HG03575 (cell line): ENCODE data around the gene MRAP.
"Not testable (repeated sequence)": the region's sequence is repeated elsewhere in the genome, so short reads cannot be mapped to it uniquely, and the experiment has no call there.

Experiments
- ATAC-seq: cut with Tn5 transposase; IDR thresholded peaks from one replicate; pipeline ENCODE4 v1.9.1; 2021; ENCODE audit not compliant: unreplicated experiment, insufficient number of reproducible peaks, low FRiP score; ENCODE audit errors: extremely low read depth

Gene MRAP

DNA sequence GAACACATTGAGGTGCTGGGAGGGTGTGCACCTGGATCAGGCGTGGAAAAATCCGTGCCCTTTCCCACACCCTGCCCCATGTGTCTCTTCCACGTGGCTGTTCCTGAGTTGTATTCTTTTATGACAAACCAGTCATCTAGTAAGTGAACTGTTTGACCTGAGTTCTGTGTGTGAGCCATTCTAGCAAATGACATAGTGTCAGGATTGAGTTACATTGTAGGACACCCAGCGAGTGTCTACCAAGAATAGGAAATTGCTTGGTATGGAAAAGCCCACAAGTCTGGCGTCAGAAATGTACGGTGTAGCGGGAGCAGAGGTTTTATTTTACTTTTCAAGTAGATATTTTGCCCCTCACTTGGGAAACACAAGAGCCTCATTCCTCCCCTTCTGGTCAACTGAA lies 1.2 kb upstream of the MRAP start:
- ATAC-seq = no peak

DNA sequence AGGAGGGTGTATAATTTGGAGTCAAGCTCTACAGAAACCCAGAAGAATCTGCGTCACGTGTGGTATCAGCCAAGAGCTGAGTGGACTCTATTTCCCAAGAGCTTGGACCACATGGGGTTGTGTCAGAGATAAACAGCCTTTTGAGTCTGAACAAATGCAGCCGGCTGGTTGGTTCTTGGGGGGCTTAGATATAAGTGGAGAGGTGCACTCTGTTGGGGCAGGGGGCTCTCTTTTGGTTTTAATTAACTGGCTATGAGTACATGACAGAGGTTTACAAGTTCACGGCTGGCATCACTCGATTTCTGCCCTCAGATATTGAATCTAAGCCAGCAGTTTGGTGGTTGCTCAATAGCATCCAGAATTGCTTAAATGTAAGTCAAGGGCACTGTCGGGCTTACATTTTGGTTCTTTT lies 501 bp upstream of the MRAP start:
- no peak for ATAC-seq

DNA sequence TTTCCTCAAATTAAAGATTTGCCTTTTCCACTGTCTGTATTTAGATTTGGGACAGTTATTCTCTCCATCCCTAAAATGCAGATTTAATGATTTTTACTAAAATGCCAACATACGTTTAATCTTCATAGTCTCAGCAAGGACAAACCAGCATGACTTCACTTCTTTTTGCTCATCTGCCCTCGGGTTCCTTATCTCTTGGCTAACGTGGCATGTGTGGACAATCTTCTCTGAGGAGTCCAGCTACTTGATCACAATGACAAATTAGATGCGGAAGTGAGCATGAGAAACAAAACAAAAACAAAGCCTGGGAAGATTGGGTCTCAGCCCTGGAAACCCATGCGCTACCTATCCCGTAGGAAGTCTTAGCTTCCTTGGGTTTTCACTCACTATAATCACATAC lies 1.0 kb downstream of the MRAP start:
- no peak for ATAC-seq

DNA sequence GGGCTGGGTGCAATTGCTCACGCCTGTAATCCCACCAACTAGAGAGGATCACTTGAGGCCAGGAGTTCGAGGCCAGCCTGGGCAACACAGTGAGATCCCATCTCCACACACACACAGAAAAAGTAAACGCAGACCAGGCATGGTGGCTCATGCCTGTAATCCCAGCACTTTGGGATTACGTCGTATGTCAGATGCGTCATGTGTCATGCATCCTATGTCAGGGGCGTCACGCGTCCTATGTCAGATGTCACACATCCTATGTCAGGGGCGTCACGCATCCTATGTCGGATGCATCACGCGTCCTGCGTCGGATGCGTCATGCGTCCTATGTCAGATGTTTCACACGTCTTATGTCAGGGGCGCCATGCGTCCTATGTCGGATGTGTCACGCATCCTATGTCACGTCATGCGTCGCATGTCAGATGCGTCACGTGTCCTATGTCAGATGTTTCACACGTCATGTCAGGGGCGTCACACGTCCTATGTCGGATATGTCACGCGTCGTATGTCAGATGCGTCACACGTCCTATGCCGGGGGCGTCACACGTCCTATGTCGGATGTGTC lies 1.5 kb downstream of the MRAP start:
- ATAC-seq = no peak

DNA sequence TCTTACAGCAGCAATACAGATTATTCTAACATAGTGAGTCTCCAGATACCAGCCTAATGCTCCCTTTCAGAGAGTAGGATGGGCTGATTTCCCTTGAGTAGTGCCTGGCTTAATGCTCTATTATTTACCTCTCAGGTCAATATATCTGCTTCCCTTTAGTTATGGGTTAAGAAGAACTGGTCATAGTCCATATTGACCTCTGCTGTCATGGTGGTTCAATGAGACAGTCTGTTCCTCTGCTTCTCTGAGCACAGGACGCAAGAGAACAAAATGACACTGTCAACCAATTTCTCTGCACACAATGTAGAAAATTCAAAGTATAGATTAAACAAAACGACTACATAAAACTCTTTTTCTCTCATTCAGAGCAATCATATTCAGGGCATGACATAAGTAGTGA lies 2.9 kb downstream of the MRAP start:
- ATAC-seq = no peak

DNA sequence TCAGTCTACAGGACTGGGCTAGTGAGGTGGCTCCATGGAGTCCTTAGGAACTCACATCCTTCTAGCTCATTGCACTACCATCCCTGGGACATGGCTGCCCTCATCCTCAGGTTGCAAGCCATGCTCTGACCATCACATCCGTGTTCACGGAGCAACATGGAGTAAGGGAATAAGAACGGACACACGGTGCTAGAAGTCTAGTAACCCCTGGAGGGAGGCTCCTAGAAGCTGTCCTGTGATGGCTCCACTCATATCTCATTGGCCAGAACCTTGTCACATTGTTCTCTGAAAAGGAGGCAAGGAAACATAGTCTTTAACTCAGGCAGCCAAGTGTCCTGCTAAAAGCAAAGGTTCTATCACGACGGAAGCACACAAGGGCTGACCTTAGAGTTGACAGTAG lies 3.9 kb downstream of the MRAP start:
- ATAC-seq = no peak

DNA sequence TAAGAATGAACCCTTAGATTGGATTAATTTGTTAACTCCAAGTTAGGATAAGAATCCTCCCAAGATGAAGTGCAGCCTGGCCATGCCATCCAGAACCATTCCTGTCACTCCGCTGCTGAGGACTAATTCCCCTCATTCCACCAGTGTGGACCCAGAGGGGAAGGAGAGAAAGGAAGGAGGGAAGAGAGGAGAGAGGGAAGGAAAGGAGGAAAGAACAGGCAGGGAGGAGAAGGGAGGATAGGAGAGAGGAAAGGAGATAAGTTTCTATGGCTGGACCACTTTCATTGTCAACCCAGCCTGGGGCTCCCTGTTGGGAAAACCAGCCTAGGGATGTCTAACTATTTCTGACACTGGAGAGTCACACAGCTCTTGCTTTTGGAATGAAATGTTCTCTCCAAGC lies 4.7 kb downstream of the MRAP start:
- ATAC-seq = no peak

DNA sequence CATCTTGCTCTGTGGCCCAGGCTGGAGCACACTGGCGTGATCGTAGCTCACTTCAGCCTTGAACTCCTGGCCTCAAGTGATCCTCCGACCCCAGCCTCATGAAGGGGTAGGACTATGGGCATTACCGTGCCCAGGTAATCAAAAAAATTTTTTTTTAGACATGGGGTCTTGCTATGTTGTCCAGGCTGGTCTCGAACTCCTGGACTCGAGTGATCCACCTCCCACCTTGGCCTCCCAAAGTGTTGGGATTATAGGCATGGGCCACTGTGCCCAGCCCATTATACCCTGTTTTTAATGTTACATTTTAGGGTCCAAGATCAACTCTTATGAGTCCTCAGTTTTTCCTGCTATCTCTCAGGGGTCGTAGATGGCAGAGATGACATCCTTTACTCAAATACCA lies 6.3 kb downstream of the MRAP start:
- no peak for ATAC-seq

DNA sequence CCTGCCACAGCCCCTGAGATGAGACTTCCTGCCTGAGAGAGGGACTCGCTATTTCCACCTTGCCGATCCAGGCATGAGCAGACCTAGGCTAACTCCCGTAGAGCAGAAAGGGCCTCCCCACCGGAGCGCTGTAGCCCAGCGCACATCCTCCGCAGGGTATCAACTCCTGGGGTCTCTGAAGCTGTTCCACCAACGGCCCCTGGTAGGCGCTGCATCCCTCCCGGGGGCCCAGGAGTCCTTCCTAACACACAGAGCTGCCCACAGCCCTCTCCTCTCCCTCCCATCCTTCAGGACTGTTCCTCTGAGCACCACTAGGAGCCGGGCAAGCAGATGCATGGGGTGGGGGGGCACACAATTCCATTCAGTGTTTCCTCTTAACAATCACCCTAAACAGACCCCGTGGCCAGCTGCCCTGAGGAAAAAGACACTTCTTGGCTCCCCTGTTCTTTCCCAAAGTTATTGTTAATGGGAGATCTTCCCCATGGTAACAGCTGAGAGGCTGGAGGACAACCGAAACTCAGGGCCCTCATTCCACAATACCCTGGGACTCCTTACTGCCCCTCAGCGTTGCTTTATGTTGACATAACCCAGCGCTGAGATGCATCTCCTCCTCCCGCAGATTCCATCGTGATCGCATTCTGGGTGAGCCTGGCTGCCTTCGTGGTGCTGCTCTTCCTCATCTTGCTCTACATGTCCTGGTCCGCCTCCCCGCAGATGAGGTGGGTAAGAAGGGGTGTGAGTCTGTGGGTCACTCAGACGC lies 7.5 kb downstream of the MRAP start:
- no peak for ATAC-seq

DNA sequence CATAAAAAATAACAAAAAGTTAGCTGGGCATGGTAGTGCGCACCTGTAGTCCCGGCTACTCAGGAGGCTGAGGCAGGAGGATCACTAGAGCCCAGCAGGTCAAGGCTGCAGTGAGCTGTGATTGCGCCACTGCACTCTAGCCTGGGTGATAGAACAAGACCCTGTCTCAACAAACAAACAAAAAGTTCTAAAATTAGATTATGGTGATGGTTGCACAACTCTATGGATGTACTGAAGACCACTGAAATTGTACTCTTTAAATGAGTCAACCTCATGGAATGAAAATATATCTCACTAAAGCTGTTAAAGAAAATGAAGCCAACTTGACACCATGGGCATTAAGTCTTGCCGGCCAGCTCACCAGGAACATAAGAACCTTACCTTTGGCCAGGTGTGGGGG lies 9.1 kb downstream of the MRAP start:
- no peak for ATAC-seq

DNA sequence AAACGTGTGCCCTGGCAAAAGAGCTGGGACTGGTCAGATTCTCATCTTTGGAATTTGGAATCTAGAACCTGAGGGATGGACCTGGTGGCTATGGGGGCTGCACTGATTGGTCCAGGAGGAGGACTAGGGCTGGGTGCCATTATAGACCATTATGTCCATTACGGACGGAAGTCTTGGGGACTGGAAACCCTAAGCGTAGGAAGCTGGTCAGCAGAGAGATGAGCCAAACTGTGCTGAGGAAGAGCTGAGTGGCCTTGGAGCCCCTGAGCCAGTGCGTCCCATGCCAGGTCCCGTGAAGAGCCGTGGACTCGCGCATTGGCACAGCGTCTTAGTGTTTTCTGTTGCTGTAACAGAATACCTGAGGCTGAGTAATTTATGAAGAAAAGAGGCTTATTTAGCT lies 10.0 kb downstream of the MRAP start:
- ATAC-seq = no peak

DNA sequence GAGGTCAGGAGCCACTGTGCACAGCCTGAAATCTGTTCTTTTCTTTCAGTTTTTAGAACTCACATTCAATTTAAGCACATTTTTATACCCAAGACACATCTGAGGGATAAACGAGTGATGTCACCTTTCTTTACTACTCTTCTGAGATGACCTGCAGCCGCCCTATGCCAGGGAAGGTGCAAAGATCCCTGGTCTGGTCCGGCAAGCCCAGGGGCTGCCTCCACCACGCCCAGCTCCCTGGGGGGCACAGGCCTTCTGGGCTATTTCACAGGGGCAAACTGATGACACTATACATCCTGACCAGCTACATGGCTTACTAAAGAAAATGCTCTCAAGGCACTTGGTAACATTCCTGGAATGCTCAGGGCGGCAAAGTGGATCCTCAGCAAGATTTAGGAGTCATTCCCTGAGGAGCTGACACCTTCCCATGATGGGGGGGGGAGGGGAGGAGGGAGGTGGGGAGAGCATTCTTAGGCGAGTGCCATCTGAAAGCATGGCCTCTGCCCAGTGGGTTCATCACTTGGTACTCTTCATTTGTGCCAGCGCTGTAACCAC lies 11.3 kb downstream of the MRAP start:
- ATAC-seq = no peak

DNA sequence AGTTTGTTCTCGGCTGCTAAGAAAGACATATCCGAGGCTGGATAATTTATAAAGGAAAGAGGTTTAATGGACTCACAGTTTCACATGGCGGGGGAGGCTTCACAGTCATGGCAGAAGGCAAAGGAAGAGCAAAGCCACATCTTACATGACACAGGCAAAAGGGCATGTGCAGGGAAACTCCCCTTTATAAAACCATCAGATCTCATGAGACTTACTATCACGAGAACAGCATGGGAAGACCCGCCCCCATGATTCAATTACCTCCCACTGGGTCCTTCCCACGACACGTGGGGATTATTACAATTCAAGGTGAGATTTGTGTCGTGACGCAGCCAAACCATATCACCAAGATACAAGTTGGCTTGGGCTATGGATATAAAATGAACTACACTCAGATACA lies 12.3 kb downstream of the MRAP start:
- not testable (repeated sequence) for ATAC-seq

DNA sequence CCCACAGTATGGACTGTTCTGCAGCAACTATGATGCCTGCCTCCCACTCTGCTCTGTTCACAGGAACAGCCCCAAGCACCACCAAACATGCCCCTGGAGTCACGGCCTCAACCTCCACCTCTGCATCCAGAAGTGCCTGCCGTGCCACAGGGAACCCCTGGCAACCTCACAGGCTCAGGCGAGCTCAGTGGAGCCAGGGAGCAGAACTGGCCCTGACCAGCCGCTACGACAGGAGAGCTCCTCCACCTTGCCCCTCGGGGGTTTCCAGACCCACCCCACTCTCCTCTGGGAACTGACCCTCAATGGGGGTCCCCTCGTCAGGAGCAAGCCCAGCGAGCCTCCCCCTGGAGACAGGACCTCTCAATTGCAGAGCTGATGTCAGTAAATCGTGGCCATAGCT lies 13.0 kb downstream of the MRAP start:
- ATAC-seq = no peak

DNA sequence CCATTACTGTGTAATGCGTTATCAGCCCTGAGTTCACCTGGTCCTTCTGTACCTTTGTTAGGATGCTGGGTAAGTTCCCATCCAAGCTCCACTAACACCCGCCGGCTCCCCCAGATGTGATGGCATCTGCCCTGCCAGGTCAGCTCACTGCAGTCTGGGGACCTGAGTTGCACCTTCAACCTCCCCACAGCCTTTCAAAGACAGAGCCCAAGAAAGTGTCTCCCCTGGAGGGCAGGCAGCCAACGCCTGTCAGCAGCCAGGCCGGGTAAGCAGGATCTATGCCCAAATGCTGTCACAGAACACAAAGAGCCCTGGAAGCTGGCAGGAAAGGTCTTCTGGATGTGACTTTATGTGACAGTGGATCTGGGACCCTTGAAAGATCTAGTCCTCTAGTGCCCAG lies 13.7 kb downstream of the MRAP start:
- ATAC-seq = no peak

DNA sequence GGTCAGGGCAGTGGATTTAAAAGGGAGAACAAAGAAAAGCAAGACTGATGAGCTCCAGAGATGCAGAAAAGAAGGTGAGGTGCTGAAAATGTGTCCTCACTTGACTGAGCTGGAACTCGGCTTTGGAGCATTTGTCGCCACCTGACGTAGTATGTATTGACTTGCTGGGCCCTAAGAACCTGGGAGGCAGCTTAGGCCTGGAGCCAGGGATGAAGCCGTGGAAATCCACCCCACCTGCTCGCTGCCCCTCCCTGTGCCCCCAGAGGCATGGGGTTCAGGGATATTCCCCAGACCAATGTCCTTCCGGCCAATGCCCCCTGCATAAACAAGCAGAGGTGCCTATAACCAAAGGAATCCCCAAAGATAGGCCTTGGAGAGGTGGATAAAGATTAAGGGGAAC lies 14.3 kb downstream of the MRAP start:
- no peak for ATAC-seq

DNA sequence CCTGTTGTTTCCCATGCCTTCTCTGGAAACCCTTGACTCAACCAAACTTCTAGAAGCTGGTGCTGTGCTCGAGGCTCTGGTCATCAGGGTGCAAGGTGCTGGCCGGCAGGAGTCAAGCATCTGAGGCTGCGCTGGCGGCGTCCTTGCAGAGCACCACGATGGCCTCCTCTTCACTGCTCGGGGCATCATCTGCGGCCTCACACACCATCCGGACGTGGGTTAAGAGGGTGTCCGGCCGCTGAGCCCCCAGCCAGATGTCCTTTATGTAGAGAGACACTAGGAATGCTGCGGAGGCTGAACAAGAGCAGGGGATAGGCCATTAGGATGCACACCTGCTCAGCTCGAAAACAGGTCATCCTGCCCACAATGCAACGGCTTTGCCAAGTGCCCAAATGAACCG lies 16.2 kb downstream of the MRAP start:
- ATAC-seq = no peak

DNA sequence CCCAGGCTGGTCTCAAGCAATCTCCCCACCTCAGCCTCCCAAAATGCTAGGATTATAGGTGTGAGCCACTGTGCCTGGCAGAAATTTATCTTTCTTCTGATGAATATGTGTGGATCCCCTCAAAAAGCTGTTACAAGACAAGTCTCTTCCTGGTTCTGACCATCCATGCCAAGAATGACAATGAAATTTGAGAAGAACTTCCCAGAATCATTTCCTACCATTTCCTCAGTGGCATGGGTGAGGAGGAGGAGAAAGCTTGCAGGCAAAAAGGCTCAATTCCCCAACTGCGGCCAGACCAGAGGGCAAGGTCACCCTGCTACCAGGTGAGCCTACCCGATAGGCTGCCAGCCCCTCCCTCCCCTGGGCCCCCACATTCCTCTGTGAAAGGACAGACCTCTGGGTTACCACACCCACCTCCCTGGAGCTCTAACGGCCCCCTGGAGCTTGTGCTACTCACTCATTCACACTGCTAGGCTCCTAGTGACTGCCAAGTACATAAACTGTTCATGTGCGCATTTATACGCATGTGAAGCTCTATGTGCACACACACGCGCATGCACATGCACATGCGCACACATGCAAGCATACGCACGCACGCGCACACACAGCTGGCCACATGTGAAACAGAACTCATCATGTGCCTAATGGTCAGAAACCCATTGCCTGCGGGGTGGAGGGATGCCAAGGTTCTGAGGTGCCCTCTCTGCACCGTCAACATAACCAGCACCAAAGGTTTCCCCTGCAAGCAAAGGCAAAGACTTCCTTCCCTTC lies 17.0 kb downstream of the MRAP start:
- ATAC-seq = no peak

DNA sequence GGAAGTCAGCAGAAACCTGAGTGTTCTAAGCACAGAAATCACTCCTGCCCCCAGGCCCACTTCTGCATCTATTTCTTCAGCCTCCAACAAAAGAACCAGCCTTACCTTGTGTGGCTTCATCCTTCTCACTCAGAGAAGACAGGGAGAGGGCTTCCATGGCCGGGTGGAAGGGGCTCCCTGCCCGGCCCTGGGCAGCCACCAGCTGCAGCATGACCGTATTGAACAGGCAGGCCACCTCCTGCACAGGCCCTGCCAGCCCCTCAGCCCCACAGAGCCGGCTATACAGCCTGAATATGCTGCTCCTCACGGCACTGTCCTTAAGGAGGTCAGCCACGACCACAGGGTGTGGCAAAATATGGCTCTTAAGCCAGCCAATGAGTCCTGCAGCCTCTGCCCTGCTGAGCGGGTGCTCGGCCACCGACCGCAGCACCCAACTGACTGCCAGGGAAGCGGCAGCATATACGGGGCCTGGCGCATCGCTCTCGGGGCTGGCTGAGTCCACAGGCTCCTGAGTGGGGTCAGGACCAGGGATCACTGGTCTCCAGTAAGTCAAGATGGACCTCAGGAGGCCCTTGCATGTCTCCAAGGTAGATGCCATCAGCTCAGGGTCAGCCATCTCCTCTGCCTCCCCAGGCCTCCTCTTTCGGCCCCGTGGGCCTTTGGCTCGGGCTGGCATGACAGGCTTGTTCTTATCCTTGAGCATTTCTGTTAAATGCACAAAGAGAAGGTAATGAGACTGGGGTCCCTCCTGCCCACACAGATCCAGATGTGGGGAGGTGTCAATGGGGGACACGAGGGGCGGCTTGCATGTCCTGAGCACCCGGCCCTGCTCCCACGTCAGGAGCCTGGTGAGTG lies 17.9 kb downstream of the MRAP start:
- ATAC-seq = no peak
